OCI-LY3 (cell line): ENCODE results near the gene ATXN7.

Source experiments
- H2AFZ ChIP-seq: fragments of 200-600, 300-600 bp; shearing (Covaris generic); 2 replicates; pipeline ENCODE4 v1.6.0; 2014; ENCODE audit warnings: antibody characterized with exemption, low read depth, low read length
- H3K27ac ChIP-seq: fragments of 200-600, 300-600 bp; sonication (generic); 2 replicates; pipeline ENCODE4 v1.5.1; 2014; ENCODE audit warnings: mild to moderate bottlenecking, low read length, moderate library complexity, mixed read lengths
- H3K27me3 ChIP-seq: fragments of 200-600, 300-600 bp; sonication (generic); 2 replicates; pipeline ENCODE4 v1.6.1; 2014; ENCODE audit warnings: low read depth, low read length, mixed read lengths
- H3K36me3 ChIP-seq: fragments of 200-600, 300-600 bp; sonication (generic); replicated peaks from 2 replicates; pipeline ENCODE3; 2014; ENCODE audit warnings: low read depth, low read length, mixed read lengths
- H3K4me1 ChIP-seq: fragments of 300-600, 200-600 bp; sonication (generic); 2 replicates; pipeline ENCODE4 v1.6.1; 2014; ENCODE audit warnings: low read length, mixed read lengths
- H3K4me2 ChIP-seq: fragments of 200-600, 300-600 bp; sonication (generic); 2 replicates; pipeline ENCODE4 v1.6.1; 2014; ENCODE audit warnings: low read length, mixed read lengths
- H3K4me3 ChIP-seq: fragments of 300-600, 200-600 bp; sonication (generic); 2 replicates; pipeline ENCODE4 v1.5.1; 2014; ENCODE audit warnings: antibody characterized with exemption, mild to moderate bottlenecking, low read length, moderate library complexity
- H3K79me2 ChIP-seq: fragments of 300-600, 200-600 bp; shearing (Covaris generic); 2 replicates; pipeline ENCODE4 v1.6.1; 2014; ENCODE audit warnings: mild to moderate bottlenecking, low read length, mixed read lengths
- H3K9ac ChIP-seq: fragments of 300-600, 200-600 bp; shearing (Covaris generic); 2 replicates; pipeline ENCODE4 v1.6.0; 2014; ENCODE audit warnings: mild to moderate bottlenecking, low read length, moderate library complexity
- H3K9me3 ChIP-seq: fragments of 200-600, 300-600 bp; shearing (Covaris generic); 2 replicates; pipeline ENCODE4 v1.6.1; 2014; ENCODE audit warnings: low read length, mixed read lengths; ENCODE audit not compliant: insufficient read depth
- H4K20me1 ChIP-seq: fragments of 200-600, 300-600 bp; sonication (generic); 2 replicates; pipeline ENCODE4 v1.6.1; 2016; ENCODE audit warnings: low read length, mixed read lengths; ENCODE audit not compliant: insufficient read depth
- EZH2phosphoT487 ChIP-seq: fragments of 200-600 bp; shearing (Covaris generic); IDR thresholded peaks from 2 replicates; pipeline ENCODE4 v1.6.1; 2018; ENCODE audit warnings: antibody characterized with exemption, mixed run types, low read depth
- TF ChIP-seq, protein P1 (sequence below): fragments of 200-600, 300-600 bp; sonication (generic); IDR thresholded peaks from 2 replicates; pipeline ENCODE4 v1.5.1; 2014; ENCODE audit warnings: antibody characterized with exemption, low read length, low read depth

The ATXN7 gene

GRCh38 chr3:63995086-63995485 is 131.4 kb downstream of the ATXN7 start:
- no peak overlapping the region for H2AFZ ChIP-seq
- TF ChIP-seq, protein P1, sequence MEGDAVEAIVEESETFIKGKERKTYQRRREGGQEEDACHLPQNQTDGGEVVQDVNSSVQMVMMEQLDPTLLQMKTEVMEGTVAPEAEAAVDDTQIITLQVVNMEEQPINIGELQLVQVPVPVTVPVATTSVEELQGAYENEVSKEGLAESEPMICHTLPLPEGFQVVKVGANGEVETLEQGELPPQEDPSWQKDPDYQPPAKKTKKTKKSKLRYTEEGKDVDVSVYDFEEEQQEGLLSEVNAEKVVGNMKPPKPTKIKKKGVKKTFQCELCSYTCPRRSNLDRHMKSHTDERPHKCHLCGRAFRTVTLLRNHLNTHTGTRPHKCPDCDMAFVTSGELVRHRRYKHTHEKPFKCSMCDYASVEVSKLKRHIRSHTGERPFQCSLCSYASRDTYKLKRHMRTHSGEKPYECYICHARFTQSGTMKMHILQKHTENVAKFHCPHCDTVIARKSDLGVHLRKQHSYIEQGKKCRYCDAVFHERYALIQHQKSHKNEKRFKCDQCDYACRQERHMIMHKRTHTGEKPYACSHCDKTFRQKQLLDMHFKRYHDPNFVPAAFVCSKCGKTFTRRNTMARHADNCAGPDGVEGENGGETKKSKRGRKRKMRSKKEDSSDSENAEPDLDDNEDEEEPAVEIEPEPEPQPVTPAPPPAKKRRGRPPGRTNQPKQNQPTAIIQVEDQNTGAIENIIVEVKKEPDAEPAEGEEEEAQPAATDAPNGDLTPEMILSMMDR: no peak
- no peak for TF ChIP-seq EZH2phosphoT487
- H4K20me1 ChIP-seq: 0 out of 2 replicates have a peak, but pooled peaks cover 4% of the 10 kb centered on the region
- no peaks in the 10 kb centered on the region; the same call in 1 of the 2 replicates for H3K79me2 ChIP-seq
- no peak overlapping the region for H3K4me2 ChIP-seq
- H3K27me3 ChIP-seq: no peaks in the 10 kb centered on the region
- H3K9me3 ChIP-seq: no peaks in the 10 kb centered on the region
- H3K27ac ChIP-seq: no peak overlapping the region
- no peak overlapping the region for H3K9ac ChIP-seq
- H3K4me1 ChIP-seq: peaks cover 10% of the 10 kb centered on the region
- H3K4me3 ChIP-seq: no peak overlapping the region
- H3K36me3 ChIP-seq: peaks cover 81% of the 10 kb centered on the region

DNA sequence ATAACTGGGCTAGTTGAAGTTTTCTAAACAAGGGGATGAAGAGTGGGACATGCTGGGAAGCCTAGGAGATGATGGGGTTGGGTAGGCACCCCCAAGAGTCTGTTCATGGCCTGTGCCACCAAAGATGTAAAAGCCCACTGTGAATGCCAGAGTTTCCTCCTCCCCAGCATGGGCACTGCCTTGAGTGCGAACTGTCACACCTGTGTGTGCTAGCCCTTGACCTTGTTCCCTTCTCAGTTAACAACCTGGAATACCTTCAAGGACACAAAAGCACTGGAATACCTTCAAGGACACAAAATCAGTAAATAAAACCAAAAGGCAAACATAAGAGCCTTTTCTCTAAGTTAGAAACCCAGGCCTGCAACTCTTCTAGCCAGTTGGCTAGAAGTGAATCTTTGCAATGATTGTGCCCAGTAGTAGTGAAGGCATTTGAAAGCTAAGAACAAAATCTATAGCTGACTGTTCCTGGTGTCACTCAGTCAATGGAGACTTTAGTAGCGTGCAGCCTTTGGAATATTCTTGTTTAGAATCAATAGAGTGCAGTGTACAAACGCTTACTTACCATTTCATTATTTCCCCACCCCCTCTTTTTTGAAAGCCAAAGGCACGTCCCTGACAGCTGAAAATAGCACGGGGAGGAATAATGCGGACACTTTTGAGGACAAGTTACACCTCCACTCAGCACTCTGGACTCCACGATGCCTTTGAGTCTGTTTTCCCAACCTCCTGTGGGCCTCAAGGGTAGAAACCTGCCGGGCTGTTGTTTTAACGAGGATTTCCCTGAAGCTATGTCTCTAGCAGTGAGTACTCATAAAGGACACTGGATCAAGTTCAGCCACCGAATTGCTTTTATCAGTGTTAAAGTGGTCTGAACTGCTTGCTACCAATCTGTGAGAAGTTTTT is 135.4 kb downstream of the ATXN7 start:
- TF ChIP-seq EZH2phosphoT487: no peak
- TF ChIP-seq, protein P1: no peak
- H3K27ac ChIP-seq: no peak overlapping the region
- H3K9ac ChIP-seq: no peak overlapping the region
- no peak overlapping the region for H3K4me3 ChIP-seq
- H2AFZ ChIP-seq: no peak overlapping the region
- no peaks in the 10 kb centered on the region for H4K20me1 ChIP-seq
- H3K27me3 ChIP-seq: no peaks in the 10 kb centered on the region
- H3K79me2 ChIP-seq: no peaks in the 10 kb centered on the region
- peaks cover 64% of the 10 kb centered on the region for H3K36me3 ChIP-seq
- H3K4me1 ChIP-seq: no peaks in the 10 kb centered on the region
- H3K4me2 ChIP-seq: no peak overlapping the region
- no peaks in the 10 kb centered on the region for H3K9me3 ChIP-seq

- Histone ChIP-seq H4K20me1 (no peaks in the 10 kb centered on the region), H3K36me3 (peaks cover 67% of the 10 kb centered on the region), H3K4me1 (no peaks in the 10 kb centered on the region), H3K4me3 (no peak overlapping the region), H3K4me2 (no peak overlapping the region), H3K9me3 (no peaks in the 10 kb centered on the region), H3K79me2 (no peaks in the 10 kb centered on the region), H3K27me3 (no peaks in the 10 kb centered on the region), H3K27ac (no peak overlapping the region), H3K9ac (no peak overlapping the region), H2AFZ (no peak overlapping the region)
- TF ChIP-seq EZH2phosphoT487: no peak
- TF ChIP-seq, protein P1: no peak
These were observed 136.9 kb downstream of the ATXN7 start for GRCh38 chr3:64000453-64001055.

DNA sequence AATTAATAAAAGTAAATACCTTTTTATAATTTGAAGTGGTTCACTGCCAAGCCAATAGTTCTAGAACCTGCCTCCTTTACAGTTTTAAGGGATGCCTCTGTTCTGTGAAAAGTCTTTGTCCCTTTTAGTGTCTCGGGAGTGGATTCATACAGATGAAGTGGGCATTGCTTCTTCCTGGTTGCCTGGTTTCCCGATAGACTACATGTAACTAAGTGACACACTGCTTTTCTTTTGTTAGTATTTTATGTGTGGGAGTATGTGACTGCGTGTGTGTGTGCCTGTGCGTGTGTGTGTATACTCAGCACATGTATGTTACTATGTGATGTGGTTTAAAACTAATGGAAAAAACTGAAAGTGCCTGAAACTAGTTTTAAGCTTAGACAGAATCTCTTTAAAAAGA is 138.6 kb downstream of the ATXN7 start:
- Histone ChIP-seq H4K20me1 (no peaks in the 10 kb centered on the region), H3K36me3 (peaks cover 72% of the 10 kb centered on the region)

More for the DNA sequence above, 138.6 kb downstream of the ATXN7 start:
- Histone ChIP-seq H3K4me2 (no peak overlapping the region), H3K9ac (no peak overlapping the region), H3K9me3 (no peaks in the 10 kb centered on the region), H3K27me3 (no peaks in the 10 kb centered on the region), H3K4me1 (no peaks in the 10 kb centered on the region; the same call in 1 of the 2 replicates), H3K79me2 (no peaks in the 10 kb centered on the region), H3K4me3 (no peak overlapping the region), H3K27ac (no peak overlapping the region), H2AFZ (no peak overlapping the region)
- TF ChIP-seq EZH2phosphoT487: no peak
- TF ChIP-seq, protein P1: no peak
